Astrocyte of the cerebellum (primary cell): ENCODE data around the gene ANXA11.

ENCODE experiments used
- DNase-seq: peaks from one replicate; pipeline ENCODE4 v3.0.0-alpha.2; 2011; ENCODE audit warnings: low read depth
- H3K4me3 ChIP-seq: 2 replicates; pipeline ENCODE4 v1.5.1; 2011; ENCODE audit warnings: mild to moderate bottlenecking, low read depth, low read length, moderate library complexity
- CTCF ChIP-seq: IDR thresholded peaks from 2 replicates; pipeline ENCODE4 v1.5.1; 2012; ENCODE audit warnings: low read length, low read depth, moderate library complexity, mild to moderate bottlenecking; ENCODE audit errors: missing control alignments
- in situ Hi-C: cut with HindIII; loops from 2 replicates; pipeline ENCODE4 v1.10.0; 2017; ENCODE audit warnings: low sequenced_read_pairs

The ANXA11 gene

GRCh38 chr10:80186364-80187012 is 18.8 kb downstream of the ANXA11 start:
- in situ Hi-C loops: no loop called here
- no peak for TF ChIP-seq CTCF
- no peak overlapping the region for H3K4me3 ChIP-seq
- DNase-seq: no peak

GRCh38 chr10:80185578-80186299 is 19.6 kb downstream of the ANXA11 start:
- DNase-seq: no peak
- no peak for TF ChIP-seq CTCF
- in situ Hi-C loops: no loop called here
- no peak overlapping the region for H3K4me3 ChIP-seq

GRCh38 chr10:80184291-80184690 is 21.0 kb downstream of the ANXA11 start:
- TF ChIP-seq CTCF: no peak
- DNase-seq: no peak
- in situ Hi-C loops: no loop called here
- H3K4me3 ChIP-seq: no peak overlapping the region

GRCh38 chr10:80183436-80183835 is 21.9 kb downstream of the ANXA11 start:
- in situ Hi-C loops: no loop called here
- TF ChIP-seq CTCF: no peak
- H3K4me3 ChIP-seq: no peak overlapping the region
- no peak for DNase-seq

GRCh38 chr10:80182986-80183385 is 22.4 kb downstream of the ANXA11 start:
- no peak for TF ChIP-seq CTCF
- in situ Hi-C loops: no loop called here
- H3K4me3 ChIP-seq: no peak overlapping the region
- DNase-seq: no peak

- no peak for DNase-seq
- in situ Hi-C loops: no loop called here
- no peak for TF ChIP-seq CTCF
- H3K4me3 ChIP-seq: no peak overlapping the region
Measured at GRCh38 chr10:80177781-80178636, 27.3 kb downstream of the ANXA11 start.
